Gastroesophageal sphincter (tissue), 4 donors: ENCODE measurements around the gene APLP1. TPM values are rescaled to one million over a fixed set of nuclear protein-coding genes. Genes with fewer than 3 reads are reported as not detected.
A peak's percentile ranks its signal among the peaks of the same experiment; 100 is the strongest.

Experiments used
- ATAC-seq: fragments of 150-250 bp; one replicate; pipeline ENCODE4 v1.9.1; 2016; ENCODE audit warnings: mild to moderate bottlenecking, moderate library complexity
- H3K27ac ChIP-seq, 4 donors: fragments of 200-600 bp; sonication (generic) in 3 of 4; 1 replicate in 3 of 4; 2 replicates in 1 of 4; pipeline ENCODE4 v1.5.1; 2016 to 2019
- H3K27me3 ChIP-seq: fragments of 200-600 bp; sonication (generic); one replicate; pipeline ENCODE4 v1.5.1; 2019
- H3K36me3 ChIP-seq, 2 donors: fragments of 200-600 bp; sonication (generic); one replicate each; pipeline ENCODE4 v1.5.1; 2019; ENCODE audit warnings: control low read depth in 1 of 2
- H3K4me1 ChIP-seq, 3 donors: fragments of 200-600 bp; sonication (generic); 1 replicate in 2 of 3; 2 replicates in 1 of 3; pipeline ENCODE4 v1.5.1; 2016 to 2019; ENCODE audit warnings: control low read depth in 2 of 3
- H3K4me3 ChIP-seq, 2 donors: fragments of 200-600 bp; sonication (generic); one replicate each; pipeline ENCODE4 v1.5.1; 2019; ENCODE audit warnings: mild to moderate bottlenecking in 1 of 2, moderate library complexity in 1 of 2
- H3K9me3 ChIP-seq, 3 donors: fragments of 200-600 bp; sonication (generic); one replicate each; pipeline ENCODE4 v1.5.1; 2017 to 2019; ENCODE audit warnings: control low read depth in 2 of 3
- EP300 ChIP-seq: sonication (generic); formaldehyde crosslinking; IDR thresholded peaks from one replicate; pipeline ENCODE4 v1.6.1; 2017; ENCODE audit warnings: antibody characterized with exemption, mild to moderate bottlenecking
- POLR2A ChIP-seq, 2 donors: fragments of 450-650 bp; IDR thresholded peaks; one replicate each; pipeline ENCODE4 v1.6.1; 2017; ENCODE audit warnings: antibody characterized with exemption in 2 of 2, mild to moderate bottlenecking in 2 of 2, moderate library complexity in 1 of 2
- POLR2AphosphoS5 ChIP-seq: sonication (generic); formaldehyde crosslinking; IDR thresholded peaks from one replicate; pipeline ENCODE4 v1.6.1; 2017; ENCODE audit warnings: antibody characterized with exemption
- WGBS, 2 donors: methylation state at CpG; one replicate each; pipeline ENCODE4 v1.1.5; 2018; ENCODE audit warnings: low coverage in 1 of 2; 5-methylcytosine and 5-hydroxymethylcytosine counted together
- total RNA-seq, 4 donors: library from RNA; depleted of rRNA; stranded (reverse); fragments of >200 nt; gene quantifications; one replicate each; pipeline ENCODE4 v1.1.0, GENCODE V29; 2016
- TF ChIP-seq, protein P1 (sequence below), 4 experiments: fragments of 200-600 bp in 2 of 4; fragments of 450-650 bp in 2 of 4; sonication (generic) in 1 of 4; IDR thresholded peaks; one replicate each; pipeline ENCODE4 v1.5.1; 2017 to 2019; ENCODE audit warnings: antibody characterized with exemption in 4 of 4, mild to moderate bottlenecking in 2 of 4, moderate library complexity in 2 of 4

Gene APLP1
- total RNA-seq, 4 donors from 2014 or later: 4.7 to 10.0 (median 8.8) TPM

DNA sequence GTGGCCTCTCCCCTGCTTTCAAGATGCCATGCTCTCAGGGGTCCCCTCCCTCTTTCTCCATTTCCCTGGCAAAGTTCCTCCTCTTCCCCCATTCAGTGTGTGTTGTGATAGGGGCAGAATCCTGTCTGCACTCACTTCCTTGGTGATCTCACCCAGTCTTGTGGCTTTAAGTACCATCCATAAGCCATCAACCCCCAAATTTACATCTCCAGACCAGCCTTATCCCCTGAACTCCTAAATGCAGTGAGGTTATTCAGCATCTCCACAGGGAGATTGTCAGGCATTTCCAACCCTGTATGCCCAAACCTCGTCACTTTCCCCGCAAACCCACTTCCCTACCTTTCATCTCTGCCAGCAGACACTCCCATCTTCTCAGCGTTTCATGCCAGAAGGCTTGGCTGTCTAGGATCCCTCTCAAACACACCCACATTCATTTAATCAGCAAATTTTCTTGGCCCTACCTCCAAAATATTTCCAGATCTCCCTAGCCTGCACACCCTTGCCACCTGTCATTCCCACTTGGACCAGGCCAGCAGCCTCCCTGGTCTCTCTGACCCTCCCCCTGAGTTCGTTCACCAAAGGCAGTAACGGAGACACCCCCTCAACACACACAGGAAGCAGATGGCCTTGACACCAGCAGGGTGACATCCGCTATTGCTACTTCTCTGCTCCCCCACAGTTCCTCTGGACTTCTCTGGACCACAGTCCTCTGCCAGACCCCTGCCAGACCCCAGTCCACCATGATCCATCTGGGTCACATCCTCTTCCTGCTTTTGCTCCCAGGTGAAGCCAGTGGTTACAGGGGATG lies 33.7 kb downstream of the APLP1 start, which contains the start of gene HCST:
TSS of gene HCST (plus strand) at position 676 of the 808 bp plus-strand sequence. CDS start at position 741, 65 bp downstream.
- TF ChIP-seq EP300: no peak
- TF ChIP-seq POLR2AphosphoS5: no peak
- TF ChIP-seq, protein P1, sequence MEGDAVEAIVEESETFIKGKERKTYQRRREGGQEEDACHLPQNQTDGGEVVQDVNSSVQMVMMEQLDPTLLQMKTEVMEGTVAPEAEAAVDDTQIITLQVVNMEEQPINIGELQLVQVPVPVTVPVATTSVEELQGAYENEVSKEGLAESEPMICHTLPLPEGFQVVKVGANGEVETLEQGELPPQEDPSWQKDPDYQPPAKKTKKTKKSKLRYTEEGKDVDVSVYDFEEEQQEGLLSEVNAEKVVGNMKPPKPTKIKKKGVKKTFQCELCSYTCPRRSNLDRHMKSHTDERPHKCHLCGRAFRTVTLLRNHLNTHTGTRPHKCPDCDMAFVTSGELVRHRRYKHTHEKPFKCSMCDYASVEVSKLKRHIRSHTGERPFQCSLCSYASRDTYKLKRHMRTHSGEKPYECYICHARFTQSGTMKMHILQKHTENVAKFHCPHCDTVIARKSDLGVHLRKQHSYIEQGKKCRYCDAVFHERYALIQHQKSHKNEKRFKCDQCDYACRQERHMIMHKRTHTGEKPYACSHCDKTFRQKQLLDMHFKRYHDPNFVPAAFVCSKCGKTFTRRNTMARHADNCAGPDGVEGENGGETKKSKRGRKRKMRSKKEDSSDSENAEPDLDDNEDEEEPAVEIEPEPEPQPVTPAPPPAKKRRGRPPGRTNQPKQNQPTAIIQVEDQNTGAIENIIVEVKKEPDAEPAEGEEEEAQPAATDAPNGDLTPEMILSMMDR (IDR thresholded peaks at IDR 0.05): no peak
- no peak for TF ChIP-seq POLR2A (IDR thresholded peaks at IDR 0.05)
- ATAC-seq: no peak
- 34 to 40% methylated on average over 3 to 6 of the region's 6 CpGs for WGBS, 2 donors
- H3K4me3 ChIP-seq: peak within 1 kb of the TSS in 1 of 2 donors; percentile 20
- no peaks in the 10 kb centered on the region for H3K27me3 ChIP-seq
- peaks cover 0 to 55% (median 25%) of the 10 kb centered on the region in 3 donors for H3K4me1 ChIP-seq
- H3K36me3 ChIP-seq: peaks cover 0 to 7% of the 10 kb centered on the region in 2 donors
- H3K27ac ChIP-seq: peak within 1 kb of the TSS in 3 of 4 donors; percentile 90 to 97 (median 93)
- no peaks in the 10 kb centered on the region for H3K9me3 ChIP-seq

DNA sequence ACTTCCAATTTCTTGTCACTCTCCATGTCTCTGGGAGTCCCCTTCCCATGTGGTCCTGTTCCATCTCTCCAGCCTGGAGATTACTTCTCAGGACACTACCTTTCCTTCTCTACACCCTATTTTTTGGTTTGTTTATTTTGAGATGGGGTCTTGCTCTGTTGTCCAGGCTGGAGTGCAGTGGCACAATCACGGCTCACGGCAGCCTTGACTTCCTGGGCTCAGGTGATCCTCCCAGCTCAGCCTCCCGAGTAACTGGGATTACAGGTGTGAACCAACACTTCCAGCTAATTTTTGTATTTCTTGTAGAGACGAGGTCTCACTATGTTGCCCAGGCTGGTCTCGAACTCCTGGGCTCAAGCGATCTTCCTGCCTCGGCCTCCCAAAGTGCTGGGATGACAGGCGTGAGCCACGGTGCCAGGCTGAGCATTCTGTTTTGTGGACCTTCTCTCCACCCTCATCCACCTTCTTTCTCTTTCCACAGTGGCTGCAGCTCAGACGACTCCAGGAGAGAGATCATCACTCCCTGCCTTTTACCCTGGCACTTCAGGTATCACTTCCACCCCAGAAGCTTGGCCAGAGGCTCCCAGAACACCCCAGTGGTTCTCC lies 34.6 kb downstream of the APLP1 start:
- H3K9me3 ChIP-seq: no peaks in the 10 kb centered on the region
- H3K4me1 ChIP-seq: peaks cover 0 to 52% (median 20%) of the 10 kb centered on the region in 3 donors
- no peaks in the 10 kb centered on the region for H3K36me3 ChIP-seq
- H3K27ac ChIP-seq: peak overlapping the region in 3 of 4 donors; percentile 90 to 97 (median 93)
- WGBS, 2 donors: 72% methylated on average over 4 of the region's 10 CpGs; no CpG with 5 or more reads in 1 of the 2 donors
- ATAC-seq: no peak
- H3K27me3 ChIP-seq: no peaks in the 10 kb centered on the region
- peak overlapping the region in 1 of 2 donors; percentile 20 for H3K4me3 ChIP-seq
- TF ChIP-seq, protein P1 (IDR thresholded peaks at IDR 0.05): no peak
- TF ChIP-seq POLR2AphosphoS5 (no peak), EP300 (no peak), POLR2A (IDR thresholded peaks at IDR 0.05) (no peak)

DNA sequence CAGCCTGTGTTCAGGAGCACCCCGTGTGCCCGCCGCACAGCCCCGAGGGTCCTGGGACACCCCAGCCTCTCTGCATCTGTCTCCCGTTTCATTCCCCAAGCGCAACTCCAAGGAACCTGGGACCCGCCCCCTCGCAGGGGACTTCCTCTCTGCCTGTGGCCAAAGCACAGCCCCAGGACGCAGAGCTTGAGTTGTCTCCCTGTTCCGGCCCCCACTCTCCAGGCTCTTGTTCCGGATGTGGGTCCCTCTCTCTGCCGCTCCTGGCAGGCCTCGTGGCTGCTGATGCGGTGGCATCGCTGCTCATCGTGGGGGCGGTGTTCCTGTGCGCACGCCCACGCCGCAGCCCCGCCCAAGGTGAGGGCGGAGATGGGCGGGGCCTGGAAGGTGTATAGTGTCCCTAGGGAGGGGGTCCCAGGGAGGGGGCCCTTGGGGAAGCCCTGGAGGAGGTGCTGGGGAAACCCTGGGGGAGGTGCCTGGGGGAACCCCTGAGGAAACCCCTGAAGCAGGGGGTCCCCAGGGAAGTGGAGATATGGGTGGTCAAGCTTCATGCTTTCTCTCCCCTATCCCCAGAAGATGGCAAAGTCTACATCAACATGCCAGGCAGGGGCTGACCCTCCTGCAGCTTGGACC lies 35.3 kb downstream of the APLP1 start:
- H3K27me3 ChIP-seq: no peaks in the 10 kb centered on the region
- H3K27ac ChIP-seq: peak overlapping the region in 3 of 4 donors; percentile 90 to 97 (median 93)
- no peaks in the 10 kb centered on the region for H3K9me3 ChIP-seq
- 20 to 26% methylated on average over 1 to 7 of the region's 24 CpGs for WGBS, 2 donors
- TF ChIP-seq POLR2A (IDR thresholded peaks at IDR 0.05) (peak in 1 of 2 donors; percentile 14), EP300 (no peak)
- TF ChIP-seq, protein P1 (IDR thresholded peaks at IDR 0.05): no peak
- ATAC-seq: peak; percentile 26
- peaks cover 0 to 45% (median 15%) of the 10 kb centered on the region in 3 donors for H3K4me1 ChIP-seq
- H3K4me3 ChIP-seq: peak overlapping the region in 1 of 2 donors; percentile 20
- H3K36me3 ChIP-seq: no peaks in the 10 kb centered on the region

DNA sequence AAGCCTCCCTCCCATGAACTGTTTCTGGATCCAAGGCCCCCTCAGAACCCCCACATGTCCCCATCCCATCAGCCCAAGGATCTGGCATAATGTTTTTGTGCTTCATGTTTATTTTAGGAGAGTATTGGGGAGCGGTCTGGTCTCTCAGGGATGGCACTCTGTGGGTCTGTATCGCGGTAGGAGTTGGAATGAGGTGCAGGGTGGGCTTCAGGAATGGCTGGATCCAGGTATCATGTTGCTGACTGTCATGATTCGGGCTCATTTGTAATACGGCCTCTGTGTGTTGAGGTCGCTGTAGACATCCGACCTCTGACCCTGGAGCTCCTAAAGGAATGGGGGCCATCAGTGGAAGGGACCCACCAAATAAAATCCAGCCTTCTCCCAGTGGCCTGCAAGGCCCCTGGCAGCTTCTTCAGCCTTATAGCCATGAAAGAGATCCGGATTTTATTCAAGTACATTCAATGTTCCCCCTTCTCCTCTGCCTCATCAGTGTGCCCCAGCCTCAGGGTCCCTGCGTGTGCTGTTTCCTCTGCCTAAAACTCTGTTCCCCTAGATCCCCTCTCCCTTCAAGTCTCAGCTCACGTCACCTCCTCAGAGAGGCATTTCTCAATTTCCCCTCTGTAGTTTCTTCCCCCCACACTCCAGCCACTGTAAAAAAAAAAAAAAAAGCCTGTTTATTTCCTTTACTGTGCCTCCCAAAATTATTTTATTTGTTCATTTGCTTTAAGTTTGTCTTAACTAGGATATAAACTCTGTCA lies 36.1 kb downstream of the APLP1 start:
- Histone ChIP-seq H3K9me3 (no peaks in the 10 kb centered on the region), H3K4me1 (peaks cover 0 to 44% (median 15%) of the 10 kb centered on the region in 3 donors), H3K36me3 (no peaks in the 10 kb centered on the region), H3K27me3 (no peaks in the 10 kb centered on the region), H3K27ac (peak overlapping the region in 3 of 4 donors; percentile 90 to 97 (median 93)), H3K4me3 (no peak overlapping the region)
- 83 to 89% methylated on average over 3 to 7 of the region's 10 CpGs for WGBS, 2 donors
- ATAC-seq: no peak
- TF ChIP-seq EP300 (no peak), POLR2AphosphoS5 (no peak), POLR2A (IDR thresholded peaks at IDR 0.05) (no peak)
- TF ChIP-seq, protein P1 (IDR thresholded peaks at IDR 0.05): no peak
